ENCODE data around the gene KIFAP3. TPM values are rescaled to one million over a fixed set of nuclear protein-coding genes. Genes with fewer than 3 reads are reported as not detected.
"Not testable (repeated sequence)": the region's sequence is repeated elsewhere in the genome, so short reads cannot be mapped to it uniquely, and the experiment has no call there.

The KIFAP3 gene
- total RNA-seq, 6 experiments from 2014 or later = 5.9 to 9.2 (median 8.0) TPM

DNA sequence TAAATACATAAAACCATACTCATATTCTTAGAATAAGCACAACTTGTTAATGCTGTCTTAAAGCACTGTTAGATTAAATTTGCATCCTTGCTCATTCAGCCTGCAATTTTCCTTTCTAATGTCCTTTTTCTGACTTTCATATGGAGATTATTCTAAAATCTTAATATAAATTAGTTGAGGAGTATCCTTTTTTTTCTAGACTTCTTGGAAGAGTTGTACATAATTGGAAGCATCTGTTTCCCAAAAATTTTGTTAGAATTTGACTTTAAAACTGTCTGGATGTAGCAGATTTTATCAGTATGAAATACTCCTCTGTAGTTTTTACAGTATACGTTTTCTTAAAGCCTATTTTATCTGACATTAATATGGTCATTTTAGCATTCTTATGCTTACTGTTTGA, 9.7 kb downstream of the KIFAP3 start:
- no peak overlapping the region for H3K27ac ChIP-seq
- TF ChIP-seq POLR2A (IDR thresholded peaks at IDR 0.05) = no peak
- TF ChIP-seq, protein P1, sequence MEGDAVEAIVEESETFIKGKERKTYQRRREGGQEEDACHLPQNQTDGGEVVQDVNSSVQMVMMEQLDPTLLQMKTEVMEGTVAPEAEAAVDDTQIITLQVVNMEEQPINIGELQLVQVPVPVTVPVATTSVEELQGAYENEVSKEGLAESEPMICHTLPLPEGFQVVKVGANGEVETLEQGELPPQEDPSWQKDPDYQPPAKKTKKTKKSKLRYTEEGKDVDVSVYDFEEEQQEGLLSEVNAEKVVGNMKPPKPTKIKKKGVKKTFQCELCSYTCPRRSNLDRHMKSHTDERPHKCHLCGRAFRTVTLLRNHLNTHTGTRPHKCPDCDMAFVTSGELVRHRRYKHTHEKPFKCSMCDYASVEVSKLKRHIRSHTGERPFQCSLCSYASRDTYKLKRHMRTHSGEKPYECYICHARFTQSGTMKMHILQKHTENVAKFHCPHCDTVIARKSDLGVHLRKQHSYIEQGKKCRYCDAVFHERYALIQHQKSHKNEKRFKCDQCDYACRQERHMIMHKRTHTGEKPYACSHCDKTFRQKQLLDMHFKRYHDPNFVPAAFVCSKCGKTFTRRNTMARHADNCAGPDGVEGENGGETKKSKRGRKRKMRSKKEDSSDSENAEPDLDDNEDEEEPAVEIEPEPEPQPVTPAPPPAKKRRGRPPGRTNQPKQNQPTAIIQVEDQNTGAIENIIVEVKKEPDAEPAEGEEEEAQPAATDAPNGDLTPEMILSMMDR (IDR thresholded peaks at IDR 0.05) = no peak
- 75% methylated on average over 1 of the region's 1 CpG for WGBS (ENCODE audit: insufficient coverage, low coverage, low lambda C conversion rate, missing lambda C conversion rate)
- intact Hi-C loops (cut with DNase I) = no loop called here
- ATAC-seq (no peak), DNase-seq (no peak)
- H3K9me3 ChIP-seq = no peaks in the 10 kb centered on the region
- H3K4me1 ChIP-seq = peaks cover 0 to 8% (median 0%) of the 10 kb centered on the region in 4 donors
- no peaks in the 10 kb centered on the region for H3K27me3 ChIP-seq
- no peaks in the 10 kb centered on the region for H3K36me3 ChIP-seq
- H3K4me3 ChIP-seq = no peak overlapping the region

DNA sequence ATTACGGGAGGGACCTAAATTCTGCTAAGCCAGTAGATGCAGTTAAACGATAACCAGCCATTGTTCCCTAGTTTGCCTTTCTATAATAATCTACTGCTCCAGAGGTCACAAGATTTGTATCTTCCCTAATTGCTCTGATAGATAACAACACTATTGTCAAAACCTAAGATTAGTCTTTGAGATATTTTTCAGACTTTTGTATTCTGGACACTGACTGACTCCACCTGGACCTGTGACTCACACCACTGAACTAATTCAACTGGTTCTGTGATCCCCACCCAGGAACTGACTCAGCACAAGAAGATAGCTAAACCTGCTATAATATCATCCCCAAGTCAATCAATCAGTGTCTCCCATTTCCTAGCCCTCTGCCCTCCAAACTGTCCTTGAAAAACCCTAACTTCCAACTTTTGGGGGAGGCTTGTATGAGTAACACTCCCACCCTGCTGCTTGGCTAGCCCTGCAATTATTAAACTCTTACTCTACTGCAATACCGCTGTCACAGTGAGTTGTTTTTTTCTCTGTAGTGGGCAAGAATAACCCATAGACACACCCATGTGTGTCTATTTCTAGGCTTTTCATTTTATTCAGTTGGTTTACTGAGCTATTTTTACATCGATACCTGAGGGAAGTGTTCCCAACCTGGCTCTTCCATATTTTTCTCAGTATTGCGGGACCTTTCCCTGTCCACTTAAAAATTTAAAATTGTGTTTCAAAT, 11.2 kb downstream of the KIFAP3 start:
- Histone ChIP-seq H3K27me3 (no peaks in the 10 kb centered on the region), H3K27ac (no peak overlapping the region), H3K4me1 (peaks cover 0 to 8% (median 0%) of the 10 kb centered on the region in 4 donors), H3K36me3 (no peaks in the 10 kb centered on the region), H3K9me3 (no peaks in the 10 kb centered on the region), H3K4me3 (no peak overlapping the region)
- no peak for TF ChIP-seq POLR2A (IDR thresholded peaks at IDR 0.05)
- TF ChIP-seq, protein P1 (IDR thresholded peaks at IDR 0.05) = no peak
- WGBS (ENCODE audit: insufficient coverage, low coverage, low lambda C conversion rate, missing lambda C conversion rate) = 77% methylated on average over 5 of the region's 5 CpGs
- no peak for ATAC-seq
- no peak for DNase-seq
- intact Hi-C loops (cut with DNase I) = no loop called here

DNA sequence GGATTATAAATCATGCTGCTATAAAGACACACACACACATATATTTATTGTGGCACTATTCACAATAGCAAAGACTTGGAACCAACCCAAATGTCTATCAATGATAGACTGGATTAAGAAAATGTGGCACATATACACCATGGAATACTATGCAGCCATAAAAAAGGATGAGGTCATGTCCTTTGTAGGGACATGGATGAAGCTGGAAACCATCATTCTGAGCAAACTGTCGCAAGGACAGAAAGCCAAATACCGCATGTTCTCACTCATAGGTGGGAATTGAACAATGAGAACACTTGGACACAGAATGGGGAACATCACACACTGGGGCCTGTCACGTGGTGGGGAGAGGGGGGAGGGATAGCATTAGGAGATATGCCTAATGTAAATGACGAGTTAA, 12.8 kb downstream of the KIFAP3 start:
- H3K4me1 ChIP-seq; ATAC-seq; intact Hi-C loops (cut with DNase I); H3K27ac ChIP-seq; H3K4me3 ChIP-seq; H3K36me3 ChIP-seq; DNase-seq; H3K9me3 ChIP-seq; H3K27me3 ChIP-seq: not testable (repeated sequence)
- WGBS (ENCODE audit: insufficient coverage, low coverage, low lambda C conversion rate, missing lambda C conversion rate) = 100% methylated on average over 1 of the region's 4 CpGs

DNA sequence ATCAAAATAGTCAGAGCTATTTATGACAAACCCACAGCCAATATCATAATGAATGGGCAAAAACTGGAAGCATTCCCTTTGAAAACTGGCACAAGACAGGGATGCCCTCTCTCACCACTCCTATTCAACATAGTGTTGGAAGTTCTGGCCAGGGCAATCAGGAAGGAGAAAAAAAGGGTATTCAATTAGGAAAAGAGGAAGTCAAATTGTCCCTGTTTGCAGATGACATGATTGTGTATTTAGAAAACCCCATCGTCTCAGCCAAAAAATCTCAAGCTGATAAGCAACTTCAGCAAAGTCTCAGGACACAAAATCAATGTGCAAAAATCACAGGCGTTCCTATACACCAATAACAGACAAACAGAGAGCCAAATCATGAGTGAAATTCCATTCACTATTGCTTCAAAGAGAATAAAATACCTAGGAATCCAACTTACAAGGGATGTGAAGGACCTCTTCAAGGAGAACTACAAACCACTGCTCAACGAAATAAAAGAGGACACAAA, 14.4 kb downstream of the KIFAP3 start:
- H3K27ac ChIP-seq; H3K36me3 ChIP-seq; DNase-seq; intact Hi-C loops (cut with DNase I); H3K27me3 ChIP-seq; H3K4me1 ChIP-seq; ATAC-seq; H3K9me3 ChIP-seq; H3K4me3 ChIP-seq: not testable (repeated sequence)
- 21% methylated on average over 2 of the region's 3 CpGs for WGBS (ENCODE audit: insufficient coverage, low coverage, low lambda C conversion rate, missing lambda C conversion rate)

DNA sequence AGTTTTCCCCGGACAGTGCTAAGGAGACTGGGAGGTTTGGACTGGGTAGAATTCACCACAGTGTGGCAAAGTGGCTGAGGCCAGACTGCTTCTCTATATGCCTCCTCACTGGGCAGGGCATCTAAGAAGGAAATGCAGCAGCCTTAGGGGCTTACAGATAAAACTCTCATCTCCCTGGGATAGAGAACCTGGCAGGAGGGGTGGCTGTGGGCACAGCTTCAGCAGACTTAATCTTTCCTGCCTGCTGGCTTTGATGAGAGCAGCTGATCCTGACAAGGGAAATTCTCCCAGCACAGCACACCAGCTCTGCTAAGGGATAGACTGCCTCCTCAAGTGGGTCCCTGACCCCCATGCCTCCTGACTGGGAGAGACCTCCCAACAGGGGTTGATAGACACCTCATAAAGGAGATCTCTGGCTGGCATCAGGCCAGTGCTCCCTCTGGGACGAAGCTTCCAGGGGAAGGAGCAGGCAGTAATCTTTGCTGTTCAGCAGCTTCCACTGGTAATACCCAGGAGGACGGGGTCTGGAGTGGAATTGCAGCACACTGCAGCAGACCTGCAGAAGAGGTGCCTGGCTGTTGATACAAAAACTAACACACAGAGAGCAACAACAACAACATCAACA, 25.2 kb downstream of the KIFAP3 start:
- H3K36me3 ChIP-seq = no peaks in the 10 kb centered on the region
- H3K4me3 ChIP-seq = no peak overlapping the region
- H3K27me3 ChIP-seq = no peaks in the 10 kb centered on the region
- TF ChIP-seq, protein P1 (IDR thresholded peaks at IDR 0.05) = no peak
- no peak for TF ChIP-seq POLR2A (IDR thresholded peaks at IDR 0.05)
- no peaks in the 10 kb centered on the region for H3K4me1 ChIP-seq
- H3K27ac ChIP-seq = no peak overlapping the region
- ATAC-seq (no peak), DNase-seq (no peak)
- no peaks in the 10 kb centered on the region for H3K9me3 ChIP-seq
- intact Hi-C loops (cut with DNase I) = no loop called here
- 83% methylated on average over 1 of the region's 3 CpGs for WGBS (ENCODE audit: insufficient coverage, low coverage, low lambda C conversion rate, missing lambda C conversion rate)
